SU-DHL-6 (cell line): ENCODE data around the gene TMEM171.

Experiments used
- H2AFZ ChIP-seq: fragments of 200-600 bp; sonication (generic); 2 replicates; pipeline ENCODE4 v1.6.1; 2014; ENCODE audit warnings: low read depth, mild to moderate bottlenecking, moderate library complexity, mixed read lengths, antibody characterized with exemption, low read length; ENCODE audit not compliant: severe bottlenecking
- H3F3A ChIP-seq: fragments of 200-600 bp; shearing (Covaris generic); 2 replicates; pipeline ENCODE4 v1.6.0; 2016; ENCODE audit warnings: antibody characterized with exemption, mild to moderate bottlenecking; ENCODE audit not compliant: insufficient read depth
- H3K27ac ChIP-seq: fragments of 200-600 bp; sonication (generic); 2 replicates; pipeline ENCODE4 v1.5.1; 2016; ENCODE audit warnings: low read depth, mild to moderate bottlenecking, low read length, moderate library complexity, mixed read lengths
- H3K27me3 ChIP-seq: fragments of 200-600 bp; sonication (generic), shearing (Covaris generic); 2 replicates; pipeline ENCODE4 v1.6.0; 2014; ENCODE audit warnings: mild to moderate bottlenecking, low read length
- H3K36me3 ChIP-seq: fragments of 200-600 bp; sonication (generic); 2 replicates; pipeline ENCODE4 v1.6.1; 2014; ENCODE audit warnings: mild to moderate bottlenecking, low read length, mixed read lengths
- H3K4me2 ChIP-seq: fragments of 300-600, 200-600 bp; shearing (Covaris generic), sonication (generic); 2 replicates; pipeline ENCODE4 v1.6.0; 2014; ENCODE audit warnings: low read length, low read depth, mild to moderate bottlenecking; ENCODE audit not compliant: poor library complexity, severe bottlenecking
- H3K4me3 ChIP-seq: fragments of 200-600 bp; sonication (generic); 2 replicates; pipeline ENCODE4 v1.5.1; 2014; ENCODE audit warnings: antibody characterized with exemption, low read length, mild to moderate bottlenecking, mixed read lengths; ENCODE audit not compliant: insufficient read depth, poor library complexity, severe bottlenecking
- H3K79me2 ChIP-seq: fragments of 200-600 bp; sonication (generic); 2 replicates; pipeline ENCODE4 v1.6.1; 2014; ENCODE audit warnings: mild to moderate bottlenecking, low read length, moderate library complexity; ENCODE audit not compliant: insufficient read depth
- H3K9ac ChIP-seq: fragments of 200-600 bp; sonication (generic); 2 replicates; pipeline ENCODE4 v1.7.0; 2014; ENCODE audit warnings: mild to moderate bottlenecking, low read length
- H3K9me2 ChIP-seq: fragments of 200-600 bp; sonication (generic); replicated peaks from 2 replicates; pipeline ENCODE4 v1.6.1; 2014; ENCODE audit warnings: low read length; ENCODE audit not compliant: insufficient read depth
- H3K9me3 ChIP-seq: fragments of 200-600 bp; sonication (generic); 2 replicates; pipeline ENCODE4 v1.6.1; 2014; ENCODE audit warnings: low read length, mixed read lengths; ENCODE audit not compliant: insufficient read depth
- H4K20me1 ChIP-seq: fragments of 200-600 bp; sonication (generic); 2 replicates; pipeline ENCODE4 v1.6.1; 2014; ENCODE audit warnings: low read depth, mild to moderate bottlenecking, antibody characterized with exemption, low read length, moderate library complexity, mixed read lengths
- CTCF ChIP-seq: fragments of 200-600 bp; sonication (generic); IDR thresholded peaks from one replicate; pipeline ENCODE4 v1.5.1; 2017; ENCODE audit warnings: antibody characterized with exemption, mild to moderate bottlenecking, low read length, moderate library complexity; ENCODE audit not compliant: insufficient read depth, poor library complexity, severe bottlenecking
- EZH2phosphoT487 ChIP-seq: fragments of 200-600 bp; sonication (generic), shearing (Covaris generic); conservative IDR thresholded peaks from 2 replicates; pipeline ENCODE4 v1.6.1; 2018; ENCODE audit warnings: mild to moderate bottlenecking, antibody characterized with exemption, low read length, moderate library complexity, mixed read lengths

Gene TMEM171

GRCh38 chr5:73116506-73116905, 3.9 kb upstream of the TMEM171 start:
- Histone ChIP-seq H3K36me3 (no peaks in the 10 kb centered on the region), H3F3A (no peaks in the 10 kb centered on the region), H3K9ac (no peak overlapping the region), H4K20me1 (no peaks in the 10 kb centered on the region), H3K9me3 (no peaks in the 10 kb centered on the region), H3K4me2 (no peak overlapping the region), H2AFZ (no peak overlapping the region), H3K79me2 (no peaks in the 10 kb centered on the region), H3K9me2 (no peaks in the 10 kb centered on the region), H3K27me3 (no peaks in the 10 kb centered on the region), H3K27ac (no peak overlapping the region), H3K4me3 (no peak overlapping the region)
- no peak for TF ChIP-seq CTCF
- no peak for TF ChIP-seq EZH2phosphoT487

- no peaks in the 10 kb centered on the region for H3K36me3 ChIP-seq
- no peak overlapping the region for H2AFZ ChIP-seq
- no peak overlapping the region for H3K4me3 ChIP-seq
- H4K20me1 ChIP-seq = no peaks in the 10 kb centered on the region
- no peaks in the 10 kb centered on the region for H3K9me2 ChIP-seq
- TF ChIP-seq EZH2phosphoT487 (no peak), CTCF (no peak)
- H3K4me2 ChIP-seq = no peak overlapping the region
- no peaks in the 10 kb centered on the region for H3K27me3 ChIP-seq
- H3K27ac ChIP-seq = no peak overlapping the region
- no peak overlapping the region for H3K9ac ChIP-seq
- no peaks in the 10 kb centered on the region for H3K9me3 ChIP-seq
- no peaks in the 10 kb centered on the region for H3K79me2 ChIP-seq
- no peaks in the 10 kb centered on the region for H3F3A ChIP-seq
These were observed 3.2 kb upstream of the TMEM171 start for GRCh38 chr5:73117088-73117740.

- Histone ChIP-seq H3F3A (no peaks in the 10 kb centered on the region), H3K9ac (no peak overlapping the region), H3K4me2 (no peak overlapping the region)
These were observed 1.9 kb upstream of the TMEM171 start for GRCh38 chr5:73118391-73118973.

More at GRCh38 chr5:73118391-73118973, 1.9 kb upstream of the TMEM171 start:
- TF ChIP-seq EZH2phosphoT487 (no peak), CTCF (no peak)
- Histone ChIP-seq H3K9me3 (no peaks in the 10 kb centered on the region), H4K20me1 (no peaks in the 10 kb centered on the region), H3K9me2 (no peaks in the 10 kb centered on the region), H3K27me3 (no peaks in the 10 kb centered on the region), H2AFZ (no peak overlapping the region), H3K79me2 (no peaks in the 10 kb centered on the region), H3K4me3 (no peak overlapping the region), H3K36me3 (no peaks in the 10 kb centered on the region), H3K27ac (no peak overlapping the region)
